Glutamatergic neuron (in vitro differentiated cells): ENCODE measurements around the gene FOXI2. TPM values are rescaled to one million over a fixed set of nuclear protein-coding genes. Genes with fewer than 3 reads are reported as not detected.

Experiments
- DNase-seq: peaks from one replicate; pipeline ENCODE4 v3.0.0; 2022
- H3K27ac Mint-ChIP-seq: one replicate; pipeline ENCODE4 v1.8.0; 2020; ENCODE audit warnings: mild to moderate bottlenecking, mixed read lengths, inconsistent platforms; ENCODE audit not compliant: unreplicated experiment
- H3K27me3 Mint-ChIP-seq: one replicate; pipeline ENCODE4 v1.8.0; 2020; ENCODE audit warnings: mild to moderate bottlenecking, moderate library complexity, mixed read lengths, inconsistent platforms; ENCODE audit not compliant: unreplicated experiment
- H3K36me3 Mint-ChIP-seq: one replicate; pipeline ENCODE4 v1.8.0; 2020; ENCODE audit warnings: mild to moderate bottlenecking, mixed read lengths, inconsistent platforms; ENCODE audit not compliant: unreplicated experiment
- H3K4me1 Mint-ChIP-seq: one replicate; pipeline ENCODE4 v1.8.0; 2020; ENCODE audit warnings: mild to moderate bottlenecking, low read depth, mixed read lengths, inconsistent platforms; ENCODE audit not compliant: unreplicated experiment
- H3K4me3 Mint-ChIP-seq: one replicate; pipeline ENCODE4 v1.8.0; 2020; ENCODE audit warnings: mild to moderate bottlenecking, mixed read lengths, inconsistent platforms; ENCODE audit not compliant: unreplicated experiment
- H3K9me3 Mint-ChIP-seq: one replicate; pipeline ENCODE4 v1.8.0; 2020; ENCODE audit warnings: mild to moderate bottlenecking, moderate library complexity, mixed read lengths, inconsistent platforms; ENCODE audit not compliant: unreplicated experiment
- CTCF ChIP-seq: fragments of 200-600 bp; sonication (generic); IDR thresholded peaks from one replicate; pipeline ENCODE4 v1.5.0; 2021; ENCODE audit not compliant: partially characterized antibody, unreplicated experiment
- total RNA-seq: library from RNA; stranded (reverse); fragmentation: NEBNext Ultra II Directional; extraction: Animal tissue kit (Norgen Biotek cat#: 25700); gene quantifications from one replicate; pipeline ENCODE4 v1.2.1, GENCODE V29; 2021; ENCODE audit not compliant: unreplicated experiment

Gene FOXI2
- total RNA-seq, 1 donor from 2014 or later, result 0.17 TPM

DNA sequence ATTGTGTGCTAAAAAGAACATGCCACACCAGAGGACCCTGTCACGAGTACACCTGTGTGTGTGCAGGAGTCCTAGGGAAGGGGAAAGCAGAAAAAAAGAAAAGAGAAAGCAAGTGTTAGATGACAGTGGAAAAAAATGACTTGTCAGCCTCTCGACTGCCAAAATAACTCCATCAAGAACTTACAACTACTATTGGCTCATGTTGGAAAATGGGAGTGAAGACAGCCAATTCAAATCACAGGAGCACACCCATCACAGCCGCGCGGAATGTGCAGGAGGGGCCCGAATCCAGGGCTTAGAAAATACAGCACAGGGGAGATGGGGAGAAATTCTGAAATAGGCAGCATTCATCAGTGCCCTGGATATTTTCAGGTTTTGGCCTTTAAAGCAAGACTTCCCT is 38.1 kb upstream of the FOXI2 start:
- Mint-ChIP-seq H3K36me3 (peaks cover 7% of the 10 kb centered on the region), H3K4me1 (no peaks in the 10 kb centered on the region), H3K27me3 (no peaks in the 10 kb centered on the region), H3K9me3 (peaks cover 5% of the 10 kb centered on the region), H3K4me3 (no peak overlapping the region), H3K27ac (no peak overlapping the region)
- DNase-seq, result no peak
- TF ChIP-seq CTCF, result no peak

DNA sequence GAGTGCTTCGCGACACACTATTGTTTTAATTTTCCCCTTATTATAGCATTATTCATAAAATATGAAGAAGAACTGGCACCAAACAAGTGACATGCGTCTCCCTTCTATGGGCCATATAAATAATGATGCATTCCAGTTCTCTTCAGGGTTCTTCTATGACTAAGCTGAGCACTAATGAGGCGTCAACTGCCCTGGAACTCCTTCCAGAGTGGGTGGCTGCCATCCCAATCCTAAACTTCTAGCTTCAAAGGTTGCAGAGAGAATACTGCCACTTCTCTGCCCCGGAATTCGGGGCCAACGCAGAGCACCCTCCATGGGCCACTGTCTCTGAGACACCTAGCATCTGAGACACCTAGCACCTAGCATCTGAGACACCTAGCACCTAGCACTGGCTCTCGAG is 37.7 kb upstream of the FOXI2 start:
- H3K27ac Mint-ChIP-seq, result no peak overlapping the region
- DNase-seq, result no peak
- H3K9me3 Mint-ChIP-seq, result peaks cover 5% of the 10 kb centered on the region
- H3K4me1 Mint-ChIP-seq, result no peaks in the 10 kb centered on the region
- H3K27me3 Mint-ChIP-seq, result no peaks in the 10 kb centered on the region
- H3K36me3 Mint-ChIP-seq, result peaks cover 7% of the 10 kb centered on the region
- no peak overlapping the region for H3K4me3 Mint-ChIP-seq
- TF ChIP-seq CTCF, result no peak

DNA sequence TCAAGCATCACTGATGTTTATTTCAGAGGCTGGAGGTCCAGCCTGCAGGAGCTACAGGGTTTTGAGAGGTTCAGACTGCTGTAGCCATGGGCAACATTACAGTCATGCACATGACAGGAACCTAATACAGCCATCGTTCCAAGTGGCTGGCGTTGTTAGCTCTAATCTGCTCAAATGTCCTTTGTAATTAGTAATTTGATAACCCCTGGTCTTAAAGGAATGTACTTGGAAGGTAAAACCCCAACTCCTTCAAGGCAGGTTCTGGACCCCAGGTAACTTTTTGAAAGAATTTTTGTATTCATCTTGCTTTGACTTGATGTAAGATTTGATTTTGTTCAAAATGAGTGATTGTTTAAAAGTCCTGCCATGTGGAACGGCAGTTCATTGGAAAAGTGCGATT is 34.7 kb upstream of the FOXI2 start:
- no peak overlapping the region for H3K4me3 Mint-ChIP-seq
- peaks cover 3% of the 10 kb centered on the region for H3K9me3 Mint-ChIP-seq
- no peaks in the 10 kb centered on the region for H3K27me3 Mint-ChIP-seq
- H3K36me3 Mint-ChIP-seq, result peaks cover 7% of the 10 kb centered on the region
- DNase-seq, result no peak
- H3K27ac Mint-ChIP-seq, result no peak overlapping the region
- no peaks in the 10 kb centered on the region for H3K4me1 Mint-ChIP-seq
- no peak for TF ChIP-seq CTCF

DNA sequence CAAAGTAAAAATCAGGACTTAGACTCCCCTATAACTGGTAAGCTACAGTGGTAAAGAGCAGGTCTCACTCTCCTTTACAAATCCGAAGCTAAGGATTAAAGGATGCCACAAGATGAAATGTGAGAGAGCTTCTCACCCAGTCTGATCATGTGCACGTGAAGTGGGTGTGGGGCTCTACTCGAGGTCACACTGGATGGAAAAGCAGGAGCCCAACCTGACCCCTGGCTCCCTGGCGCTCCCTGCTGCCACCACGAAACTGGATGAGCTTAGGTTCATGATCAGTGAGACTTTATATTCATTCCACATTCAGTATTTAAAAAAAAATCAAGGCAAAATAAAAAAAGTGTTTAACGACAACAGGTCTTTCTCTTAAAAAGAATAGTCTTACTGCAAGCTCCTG is 21.7 kb upstream of the FOXI2 start:
- H3K27ac Mint-ChIP-seq, result no peak overlapping the region
- no peaks in the 10 kb centered on the region for H3K9me3 Mint-ChIP-seq
- peaks cover 10% of the 10 kb centered on the region for H3K4me1 Mint-ChIP-seq
- no peak for DNase-seq
- TF ChIP-seq CTCF, result no peak
- no peaks in the 10 kb centered on the region for H3K36me3 Mint-ChIP-seq
- no peaks in the 10 kb centered on the region for H3K27me3 Mint-ChIP-seq
- no peak overlapping the region for H3K4me3 Mint-ChIP-seq

- Mint-ChIP-seq H3K4me1 (peaks cover 10% of the 10 kb centered on the region), H3K9me3 (no peaks in the 10 kb centered on the region), H3K4me3 (no peak overlapping the region), H3K27me3 (no peaks in the 10 kb centered on the region), H3K36me3 (no peaks in the 10 kb centered on the region), H3K27ac (no peak overlapping the region)
- TF ChIP-seq CTCF, result peak; percentile 45
- no peak for DNase-seq
Measured at GRCh38 chr10:127715782-127716378, 21.1 kb upstream of the FOXI2 start.
